GM10248 (cell line): ENCODE measurements around the gene VRK3.
"Not testable (repeated sequence)": the region's sequence is repeated elsewhere in the genome, so short reads cannot be mapped to it uniquely, and the experiment has no call there.

Experiments used
- CTCF ChIA-PET: fragments of 300-600 bp; sonication (Branson Sonifier 250); formaldehyde crosslinking; extraction: SDS; loops from one replicate; lab custom pipeline; 2021; ENCODE audit warnings: antibody characterized with exemption; lab: Yijun Ruan, JAX
- POLR2A ChIA-PET: fragments of 350-650 bp; sonication (Branson Sonifier 250); formaldehyde crosslinking; extraction: SDS; loops from one replicate; lab custom pipeline; 2020; ENCODE audit warnings: antibody characterized with exemption; lab: Yijun Ruan, JAX
- DNase-seq: peaks from one replicate; pipeline ENCODE4 v3.0.0; 2012; ENCODE audit errors: extremely low spot score
- CTCF ChIP-seq: IDR thresholded peaks from 2 replicates; pipeline ENCODE4 v1.5.1; 2012; ENCODE audit warnings: mild to moderate bottlenecking, low read depth; ENCODE audit errors: extremely low read depth, missing control alignments, control extremely low read depth

Gene VRK3

DNA sequence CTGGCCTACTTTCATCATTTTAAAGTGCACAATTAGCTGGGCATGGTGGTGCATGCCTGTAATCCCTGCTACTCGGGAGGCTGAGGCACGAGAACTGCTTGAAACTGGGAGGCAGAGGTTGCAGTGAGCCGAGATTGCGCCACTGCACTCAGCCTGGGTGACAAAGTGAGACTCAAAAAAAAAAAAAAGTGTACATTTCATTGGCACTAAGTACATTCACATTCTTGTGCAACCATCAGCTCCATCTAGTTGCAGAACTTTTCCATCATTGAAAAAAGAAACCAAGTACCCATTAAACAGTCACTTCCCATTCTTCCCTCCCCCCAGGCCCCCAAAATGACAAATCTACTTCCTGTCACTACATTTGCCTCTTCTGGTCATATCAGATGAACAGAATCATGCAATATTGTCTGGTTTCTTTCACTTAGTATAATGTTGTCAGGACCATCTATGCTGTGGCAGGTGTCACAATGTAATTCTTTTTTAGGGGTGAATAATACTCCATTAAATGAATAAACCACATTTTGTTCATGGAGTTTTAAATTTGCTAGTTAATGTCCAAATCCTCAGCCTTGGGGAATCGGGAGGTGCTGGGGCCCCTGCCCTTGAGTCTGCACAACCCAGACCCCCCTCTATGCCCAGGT lies 56.8 kb downstream of the VRK3 start:
- ChIA-PET POLR2A (no interaction called here), CTCF (no interaction called here)
- no peak for TF ChIP-seq CTCF
- DNase-seq = no peak

DNA sequence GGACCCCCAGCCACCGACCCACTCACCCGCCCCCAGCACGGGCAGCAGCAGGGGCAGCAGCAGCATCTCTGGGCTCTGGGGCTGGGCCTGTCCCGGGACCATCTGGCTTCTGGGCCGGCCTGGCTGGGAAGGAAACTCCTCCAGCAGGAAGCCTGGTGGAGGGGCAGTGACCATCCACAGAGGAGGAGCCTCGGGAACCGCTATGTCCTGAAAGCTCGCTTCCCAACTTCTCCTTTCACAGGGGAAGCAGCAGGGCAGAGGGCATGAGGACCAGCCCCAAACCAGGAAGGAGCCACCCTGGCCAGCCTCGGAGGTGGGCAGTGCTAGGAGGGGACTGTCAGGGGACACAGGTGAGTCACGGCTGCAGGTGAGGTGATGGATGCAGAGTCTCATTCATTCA lies 64.2 kb downstream of the VRK3 start, which contains the start of gene SIGLEC11:
SIGLEC11 (minus strand) TSS at position 193 of the 400 bp plus-strand sequence; CDS start at position 102, 91 bp downstream.
- POLR2A ChIA-PET, CTCF ChIA-PET, DNase-seq: not testable (repeated sequence)

DNA sequence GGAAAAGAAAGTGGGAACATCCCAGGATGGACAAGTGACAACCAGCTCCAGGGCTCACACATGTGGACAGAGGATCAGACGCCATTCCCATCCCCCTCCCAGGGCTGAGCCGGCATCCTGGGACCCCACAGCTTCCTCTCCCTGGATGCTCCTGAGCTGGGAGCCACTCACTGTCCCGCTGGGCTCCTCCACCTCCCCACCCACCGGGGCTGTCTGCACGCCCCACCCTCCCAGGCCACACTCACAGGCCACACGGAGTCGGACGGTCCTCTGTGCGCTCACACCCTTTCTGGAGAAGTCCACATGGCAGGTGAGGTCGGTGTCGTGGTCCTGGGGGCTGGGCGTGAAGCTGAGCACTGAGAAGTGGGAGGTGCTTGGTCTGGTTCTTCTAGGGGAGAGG lies 65.3 kb downstream of the VRK3 start:
- CTCF ChIA-PET, DNase-seq, POLR2A ChIA-PET: not testable (repeated sequence)

DNA sequence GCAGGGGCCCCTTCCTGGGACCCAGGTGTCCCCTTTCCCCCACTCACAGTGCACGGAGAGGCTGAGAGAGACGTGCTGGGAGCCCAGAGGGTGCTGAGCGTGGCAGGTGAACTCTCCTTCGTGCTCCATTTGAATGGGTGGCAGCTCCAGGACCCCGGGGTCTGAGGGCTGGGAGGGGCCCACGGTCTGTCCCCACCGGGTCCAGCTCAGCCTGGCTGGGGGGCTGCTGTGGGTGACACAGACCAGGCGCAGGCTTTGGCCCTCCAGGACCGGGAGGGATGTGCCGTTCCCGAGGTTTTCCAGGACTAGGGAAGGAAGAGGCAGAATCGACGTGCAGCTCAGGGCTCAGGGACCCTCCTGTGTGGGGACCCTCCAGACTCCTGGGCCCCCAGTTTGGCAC lies 66.6 kb downstream of the VRK3 start:
- POLR2A ChIA-PET, CTCF ChIA-PET, DNase-seq: not testable (repeated sequence)

- DNase-seq, POLR2A ChIA-PET, CTCF ChIA-PET: not testable (repeated sequence)
Measured at GRCh38 chr19:49958144-49958543, 67.0 kb downstream of the VRK3 start.

DNA sequence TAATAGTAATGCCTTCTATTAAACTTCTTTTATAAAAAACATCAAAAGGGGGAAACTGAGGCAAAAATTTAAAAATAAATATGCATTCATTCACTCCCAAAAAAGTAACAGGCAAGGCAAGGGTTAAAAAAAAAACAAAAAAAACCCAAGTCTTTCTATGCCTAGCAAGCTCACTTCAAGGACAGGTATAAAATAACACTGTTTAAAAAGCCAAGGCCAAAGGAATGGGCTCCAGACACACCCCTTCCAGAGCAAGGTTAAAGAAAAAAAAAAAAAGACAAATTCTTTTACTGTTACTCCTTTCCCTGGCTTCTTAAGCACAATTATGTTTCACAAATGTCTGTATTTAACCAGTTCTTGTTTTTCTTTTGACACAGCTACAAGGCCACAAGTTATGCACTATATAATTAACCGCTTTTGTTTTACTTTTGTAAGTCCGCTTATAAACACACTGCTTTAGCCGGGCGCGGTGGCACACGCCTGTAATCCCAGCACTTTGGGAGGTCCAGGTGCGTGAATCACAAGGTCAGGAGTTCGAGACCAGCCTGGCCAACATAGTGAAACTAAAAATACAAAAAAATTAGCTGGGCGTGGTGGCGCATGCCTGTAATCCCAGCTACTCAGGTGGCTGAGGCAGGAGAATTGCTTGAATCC lies 67.8 kb downstream of the VRK3 start:
- ChIA-PET POLR2A (no interaction called here), CTCF (interaction anchor here (0.6 to 1.1 kb wide), 2 partner anchors 9 to 20 kb away, joined by 3 to 4 read pairs; no protein-coding TSS in a partner anchor)
- TF ChIP-seq CTCF = no peak
- DNase-seq = no peak

DNA sequence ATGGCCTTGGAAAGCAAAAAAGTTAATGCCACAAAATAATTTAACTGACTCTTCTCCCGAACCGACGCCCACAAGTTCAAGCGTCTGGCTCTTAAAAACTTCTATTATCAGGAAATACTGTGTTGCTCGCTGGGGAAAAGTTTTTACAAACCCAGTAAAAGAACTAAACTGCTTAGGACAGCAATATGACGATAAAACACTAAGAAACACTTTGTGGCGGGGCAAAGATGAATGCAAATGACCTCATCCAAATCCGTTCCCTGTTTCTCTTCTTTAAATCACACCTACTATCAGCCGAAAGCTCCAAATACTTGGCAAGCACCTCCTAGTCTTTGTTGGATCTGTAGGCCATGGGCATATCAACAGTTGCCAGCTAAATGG lies 69.1 kb downstream of the VRK3 start:
- no peak for DNase-seq

GRCh38 chr19:49954933-49955332 lies 70.2 kb downstream of the VRK3 start:
- CTCF ChIA-PET = interaction anchor here (1.0 to 3.1 kb wide), 5 partner anchors 17 to 181 kb away, joined by 3 to 17 read pairs (median 3); no protein-coding TSS in a partner anchor
- POLR2A ChIA-PET = interaction anchor here (0.8 kb wide), 1 partner anchor 19 kb away, joined by 3 read pairs; no protein-coding TSS in a partner anchor
- no peak for DNase-seq
- no peak for TF ChIP-seq CTCF

More for the DNA sequence above, 69.1 kb downstream of the VRK3 start:
- ChIA-PET POLR2A (no interaction called here), CTCF (no interaction called here)
- no peak for TF ChIP-seq CTCF
